HepG2 (cell line): ENCODE measurements around the gene LDB2. TPM values are rescaled to one million over a fixed set of nuclear protein-coding genes. Genes with fewer than 3 reads are reported as not detected.

Source experiments
- ATAC-seq: fragments of 200-7000 bp; cut with Tn5 transposase; 3 replicates; pipeline ENCODE4 v1.9.1; 2020; ENCODE audit warnings: mild to moderate bottlenecking, moderate library complexity
- BruUV-seq: library from RNA; stranded (reverse); fragments of 400-500 nt; replicated peaks from 2 replicates; lab custom pipeline; 2021; lab: Mats Ljungman, UMichigan
- CTCF ChIA-PET: fragments of 300-600 bp; formaldehyde crosslinking; extraction: SDS; loops from one replicate; lab custom pipeline; 2021; ENCODE audit warnings: low total read pairs, inconsistent platforms, low intra/inter-chr PET ratio; lab: Yijun Ruan, JAX
- POLR2A ChIA-PET: fragments of 350-600 bp; sonication (Branson Sonifier 250); formaldehyde crosslinking; loops from one replicate; lab custom pipeline; 2020; ENCODE audit warnings: antibody characterized with exemption, inconsistent platforms; lab: Yijun Ruan, JAX
- DNase-seq: peaks from one replicate; pipeline ENCODE4 v3.0.0-alpha.2; 2015; ENCODE audit warnings: low spot score
- FAIRE-seq: peaks from 3 replicates; lab custom pipeline; 2011; peaks lifted over from hg19 to GRCh38; lab: Jason Lieb, UNC
- H2AFZ ChIP-seq: one replicate; pipeline ENCODE4 v1.6.1; 2011; ENCODE audit warnings: low read length, inconsistent platforms
- H3K27ac ChIP-seq: fragments of 300-600 bp; 3 replicates; pipeline ENCODE4 v1.8.0; 2011; ENCODE audit warnings: mixed run types, mild to moderate bottlenecking, mixed read lengths, low read length, inconsistent platforms; ENCODE audit not compliant: insufficient read depth; ENCODE audit errors: extremely low read length
- H3K27me3 ChIP-seq, 2 experiments: fragments of 200-600 bp in 1 of 2; 2 replicates in 1 of 2; 3 replicates in 1 of 2; pipeline versions ENCODE4 v1.6.0 to v1.8.0; 2011; ENCODE audit warnings: low read length in 2 of 2, mild to moderate bottlenecking in 2 of 2, moderate library complexity in 2 of 2, inconsistent platforms in 1 of 2; ENCODE audit not compliant: insufficient read depth in 2 of 2, control insufficient read depth in 1 of 2
- H3K36me3 ChIP-seq, 2 experiments: fragments of 200-600 bp in 1 of 2; replicated peaks in 1 of 2; 2 replicates in 1 of 2; 3 replicates in 1 of 2; pipeline versions ENCODE4 v1.5.1 to v1.8.0; 2011; ENCODE audit warnings: low read length in 2 of 2, inconsistent platforms in 1 of 2; ENCODE audit not compliant: insufficient read depth in 2 of 2, control insufficient read depth in 1 of 2
- H3K4me1 ChIP-seq: 2 replicates; pipeline ENCODE4 v1.5.1; 2012; ENCODE audit warnings: low read length, inconsistent platforms; ENCODE audit not compliant: insufficient read depth
- H3K4me2 ChIP-seq: 2 replicates; pipeline ENCODE4 v1.6.0; 2011; ENCODE audit warnings: low read depth, low read length, inconsistent platforms
- H3K4me3 ChIP-seq, 3 experiments: fragments of 200-600 bp in 1 of 3; sonication (generic), shearing (Covaris generic) in 1 of 3; replicated peaks in 1 of 3; 2 replicates each; pipeline ENCODE4 v1.5.1; 2011 to 2016; ENCODE audit warnings: low read length in 3 of 3, inconsistent platforms in 2 of 3, low read depth in 2 of 3, mild to moderate bottlenecking in 2 of 3, control low read depth in 1 of 3, mixed read lengths in 1 of 3; ENCODE audit not compliant: insufficient read depth in 1 of 3
- H3K79me2 ChIP-seq: one replicate; pipeline ENCODE4 v1.6.1; 2011; ENCODE audit warnings: low read length, inconsistent platforms; ENCODE audit not compliant: insufficient read depth
- H3K9ac ChIP-seq: 2 replicates; pipeline ENCODE4 v1.6.0; 2011; ENCODE audit warnings: mild to moderate bottlenecking, low read depth, low read length, inconsistent platforms; ENCODE audit not compliant: insufficient read depth
- H3K9me3 ChIP-seq: 2 replicates; pipeline ENCODE4 v1.5.1; 2012; ENCODE audit warnings: mild to moderate bottlenecking, low read length
- H4K20me1 ChIP-seq: 2 replicates; pipeline ENCODE4 v1.6.0; 2011; ENCODE audit warnings: inconsistent platforms, mild to moderate bottlenecking, low read length, moderate library complexity; ENCODE audit not compliant: insufficient read depth
- ARID2 ChIP-seq: sonication (generic); formaldehyde crosslinking; IDR thresholded peaks from 2 replicates; pipeline ENCODE4 v1.8.1; 2022; ENCODE audit warnings: mild to moderate bottlenecking, missing genetic modification reagents, borderline replicate concordance
- ATF7 ChIP-seq, 2 experiments: fragments of 450-650 bp in 1 of 2; sonication (generic) in 1 of 2; formaldehyde crosslinking in 1 of 2; IDR thresholded peaks; 2 replicates each; pipeline versions ENCODE4 v1.4.0 to v1.6.1; 2016 to 2020; ENCODE audit warnings: antibody characterized with exemption in 1 of 2, mild to moderate bottlenecking in 1 of 2, missing genetic modification reagents in 1 of 2
- EHMT2 ChIP-seq: fragments of 200-600 bp; sonication (generic); IDR thresholded peaks from 2 replicates; pipeline ENCODE4 v1.7.0; 2017; ENCODE audit warnings: antibody characterized with exemption, low read depth, low read length, borderline replicate concordance
- FLYWCH1 ChIP-seq: sonication (generic); formaldehyde crosslinking; IDR thresholded peaks from 2 replicates; pipeline ENCODE4 v1.8.1; 2023; ENCODE audit warnings: mild to moderate bottlenecking, missing genetic modification reagents
- MEIS2 ChIP-seq: sonication (generic); formaldehyde crosslinking; IDR thresholded peaks from 2 replicates; pipeline ENCODE4 v1.9.0; 2021; ENCODE audit warnings: mild to moderate bottlenecking, missing genetic modification reagents
- SMAD9 ChIP-seq: sonication (generic); formaldehyde crosslinking; IDR thresholded peaks from 2 replicates; pipeline ENCODE4 v1.5.1; 2020; ENCODE audit warnings: mild to moderate bottlenecking, missing genetic modification reagents
- ZNF607 ChIP-seq: sonication (generic); formaldehyde crosslinking; IDR thresholded peaks from 2 replicates; pipeline ENCODE4 v1.5.1; 2020; ENCODE audit warnings: missing genetic modification reagents, mild to moderate bottlenecking, borderline replicate concordance
- ZNF75D ChIP-seq: sonication (generic); formaldehyde crosslinking; IDR thresholded peaks from 2 replicates; pipeline ENCODE4 v1.8.1; 2023; ENCODE audit warnings: missing genetic modification reagents, mild to moderate bottlenecking, borderline replicate concordance
- WGBS: methylation state at CpG from one replicate; pipeline ENCODE4 v1.1.6; 2017; ENCODE audit warnings: low lambda C conversion rate; 5-methylcytosine and 5-hydroxymethylcytosine counted together
- in situ Hi-C: cut with HindIII; loops from 2 replicates; pipeline ENCODE4 v1.10.0; 2017; ENCODE audit warnings: low pct_unique_long_range_greater_than_20kb; ENCODE audit not compliant: extremely low pct_ligation_motif_present
- intact Hi-C: fragments of 100-400 bp; cut with micrococcal nuclease; formaldehyde crosslinking; loops from one replicate; pipeline ENCODE4 v1.10.0; 2022; ENCODE audit not compliant: unreplicated experiment
- polyA plus RNA-seq, 8 experiments: library from polyadenylated mRNA; depleted of rRNA in 3 of 8; stranded (reverse) in 7 of 8; unstranded in 1 of 8; fragments of >200 nt; fragmentation: Illumina TruSeq in 4 of 8; extraction: Trizol in 4 of 8; gene quantifications; 2 replicates each; pipeline versions ENCODE4 v1.2.1 to v1.2.3, GENCODE V29; 2011 to 2016; ENCODE audit warnings: low read depth in 4 of 8, missing spikeins in 1 of 8, mixed read lengths in 1 of 8; ENCODE audit not compliant: insufficient read depth in 1 of 8
- total RNA-seq, 5 experiments: library from RNA; depleted of rRNA; stranded (reverse); fragments of >200 nt; fragmentation: Illumina TruSeq; extraction: Trizol; gene quantifications; 2 replicates each; pipeline ENCODE4 v1.2.3, GENCODE V29; 2016; ENCODE audit warnings: low read depth in 1 of 5
- TF ChIP-seq, protein P1 (sequence below): sonication (generic); formaldehyde crosslinking; IDR thresholded peaks from 2 replicates; pipeline ENCODE4 v1.4.0; 2020; ENCODE audit warnings: missing genetic modification reagents, borderline replicate concordance
- TF ChIP-seq, protein P2 (sequence below): sonication (generic); formaldehyde crosslinking; IDR thresholded peaks from 2 replicates; pipeline ENCODE4 v1.4.0; 2020; ENCODE audit warnings: low read depth, missing genetic modification reagents
- TF ChIP-seq, protein P3 (sequence below): sonication (generic); formaldehyde crosslinking; IDR thresholded peaks from 2 replicates; pipeline ENCODE4 v1.5.1; 2020; ENCODE audit warnings: missing genetic modification reagents, mild to moderate bottlenecking, borderline replicate concordance

LDB2 gene
- total and polyA plus RNA-seq, 2 of the 13 experiments (the other 11 are each of a cell fraction or from before 2014, with no cell fraction given) = not detected

DNA sequence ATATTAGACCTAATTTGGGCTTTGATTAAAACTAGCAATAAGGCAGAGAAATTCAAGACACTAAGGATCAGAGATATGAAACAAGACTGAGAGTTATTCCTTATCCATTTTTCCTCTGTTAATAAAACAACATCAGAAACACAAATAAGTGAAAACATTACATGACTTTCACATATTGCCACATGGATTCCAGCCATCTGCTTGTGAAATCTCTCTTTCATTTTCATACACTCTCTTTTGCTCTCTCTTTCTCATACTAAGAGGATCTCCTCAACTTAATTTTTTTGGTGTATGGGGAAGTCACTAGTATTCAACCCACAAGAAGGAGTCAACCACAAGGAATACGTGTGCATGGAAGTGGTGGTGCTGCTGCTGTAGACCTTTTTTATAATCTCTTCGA lies 183.0 kb downstream of the LDB2 start (continued):
- TF ChIP-seq, protein P1, sequence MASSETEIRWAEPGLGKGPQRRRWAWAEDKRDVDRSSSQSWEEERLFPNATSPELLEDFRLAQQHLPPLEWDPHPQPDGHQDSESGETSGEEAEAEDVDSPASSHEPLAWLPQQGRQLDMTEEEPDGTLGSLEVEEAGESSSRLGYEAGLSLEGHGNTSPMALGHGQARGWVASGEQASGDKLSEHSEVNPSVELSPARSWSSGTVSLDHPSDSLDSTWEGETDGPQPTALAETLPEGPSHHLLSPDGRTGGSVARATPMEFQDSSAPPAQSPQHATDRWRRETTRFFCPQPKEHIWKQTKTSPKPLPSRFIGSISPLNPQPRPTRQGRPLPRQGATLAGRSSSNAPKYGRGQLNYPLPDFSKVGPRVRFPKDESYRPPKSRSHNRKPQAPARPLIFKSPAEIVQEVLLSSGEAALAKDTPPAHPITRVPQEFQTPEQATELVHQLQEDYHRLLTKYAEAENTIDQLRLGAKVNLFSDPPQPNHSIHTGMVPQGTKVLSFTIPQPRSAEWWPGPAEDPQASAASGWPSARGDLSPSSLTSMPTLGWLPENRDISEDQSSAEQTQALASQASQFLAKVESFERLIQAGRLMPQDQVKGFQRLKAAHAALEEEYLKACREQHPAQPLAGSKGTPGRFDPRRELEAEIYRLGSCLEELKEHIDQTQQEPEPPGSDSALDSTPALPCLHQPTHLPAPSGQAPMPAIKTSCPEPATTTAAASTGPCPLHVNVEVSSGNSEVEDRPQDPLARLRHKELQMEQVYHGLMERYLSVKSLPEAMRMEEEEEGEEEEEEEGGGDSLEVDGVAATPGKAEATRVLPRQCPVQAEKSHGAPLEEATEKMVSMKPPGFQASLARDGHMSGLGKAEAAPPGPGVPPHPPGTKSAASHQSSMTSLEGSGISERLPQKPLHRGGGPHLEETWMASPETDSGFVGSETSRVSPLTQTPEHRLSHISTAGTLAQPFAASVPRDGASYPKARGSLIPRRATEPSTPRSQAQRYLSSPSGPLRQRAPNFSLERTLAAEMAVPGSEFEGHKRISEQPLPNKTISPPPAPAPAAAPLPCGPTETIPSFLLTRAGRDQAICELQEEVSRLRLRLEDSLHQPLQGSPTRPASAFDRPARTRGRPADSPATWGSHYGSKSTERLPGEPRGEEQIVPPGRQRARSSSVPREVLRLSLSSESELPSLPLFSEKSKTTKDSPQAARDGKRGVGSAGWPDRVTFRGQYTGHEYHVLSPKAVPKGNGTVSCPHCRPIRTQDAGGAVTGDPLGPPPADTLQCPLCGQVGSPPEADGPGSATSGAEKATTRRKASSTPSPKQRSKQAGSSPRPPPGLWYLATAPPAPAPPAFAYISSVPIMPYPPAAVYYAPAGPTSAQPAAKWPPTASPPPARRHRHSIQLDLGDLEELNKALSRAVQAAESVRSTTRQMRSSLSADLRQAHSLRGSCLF (CRISPR knock-in tag) = no peak
- no peak for TF ChIP-seq FLYWCH1 (CRISPR knock-in tag)

DNA sequence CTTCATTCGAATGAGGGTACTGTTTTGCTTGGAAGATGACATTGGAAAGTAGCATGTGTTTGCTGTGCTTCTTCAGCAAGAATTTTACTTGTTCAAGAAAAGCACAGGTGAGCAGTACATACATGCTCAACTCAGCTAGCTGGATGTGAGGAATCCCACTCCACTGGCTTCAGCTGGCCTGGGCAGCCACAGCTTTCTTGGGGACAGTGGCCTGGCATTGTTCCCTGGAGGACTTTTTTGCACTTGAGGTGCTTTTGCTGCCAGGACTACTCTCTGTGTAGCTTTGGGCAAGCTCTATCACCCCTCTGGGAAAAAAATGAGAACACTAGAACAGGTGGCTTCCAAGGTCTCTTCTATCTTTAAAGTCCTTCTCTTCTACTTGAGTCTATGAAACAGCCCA lies 184.3 kb downstream of the LDB2 start:
- Histone ChIP-seq H3K4me2 (no peak overlapping the region), H3K9me3 (no peaks in the 10 kb centered on the region), H3K27ac (no peak overlapping the region), H3K4me1 (no peaks in the 10 kb centered on the region), H3K9ac (no peak overlapping the region), H3K4me3 (no peak overlapping the region), H3K27me3 (no peaks in the 10 kb centered on the region), H3K79me2 (no peaks in the 10 kb centered on the region), H2AFZ (no peak overlapping the region), H4K20me1 (no peaks in the 10 kb centered on the region), H3K36me3 (no peaks in the 10 kb centered on the region)
- WGBS = 0% methylated on average over 1 of the region's 1 CpG
- BruUV-seq = no TSS peak
- FAIRE-seq = no peak
- ChIA-PET CTCF (no interaction called here), POLR2A (no interaction called here)
- intact Hi-C loops (no loop called here), in situ Hi-C loops (no loop called here)
- ATAC-seq = no peak
- no peak for DNase-seq
- TF ChIP-seq ARID2 (CRISPR knock-in tag) (no peak), ZNF607 (CRISPR knock-in tag) (no peak), ATF7 (IDR thresholded peaks at IDR 0.05) (no peak), ATF7 (CRISPR knock-in tag; IDR thresholded peaks at IDR 0.05) (no peak), MEIS2 (CRISPR knock-in tag) (no peak), ZNF75D (CRISPR knock-in tag) (no peak), SMAD9 (CRISPR knock-in tag) (no peak), EHMT2 (no peak)
- TF ChIP-seq, protein P2, sequence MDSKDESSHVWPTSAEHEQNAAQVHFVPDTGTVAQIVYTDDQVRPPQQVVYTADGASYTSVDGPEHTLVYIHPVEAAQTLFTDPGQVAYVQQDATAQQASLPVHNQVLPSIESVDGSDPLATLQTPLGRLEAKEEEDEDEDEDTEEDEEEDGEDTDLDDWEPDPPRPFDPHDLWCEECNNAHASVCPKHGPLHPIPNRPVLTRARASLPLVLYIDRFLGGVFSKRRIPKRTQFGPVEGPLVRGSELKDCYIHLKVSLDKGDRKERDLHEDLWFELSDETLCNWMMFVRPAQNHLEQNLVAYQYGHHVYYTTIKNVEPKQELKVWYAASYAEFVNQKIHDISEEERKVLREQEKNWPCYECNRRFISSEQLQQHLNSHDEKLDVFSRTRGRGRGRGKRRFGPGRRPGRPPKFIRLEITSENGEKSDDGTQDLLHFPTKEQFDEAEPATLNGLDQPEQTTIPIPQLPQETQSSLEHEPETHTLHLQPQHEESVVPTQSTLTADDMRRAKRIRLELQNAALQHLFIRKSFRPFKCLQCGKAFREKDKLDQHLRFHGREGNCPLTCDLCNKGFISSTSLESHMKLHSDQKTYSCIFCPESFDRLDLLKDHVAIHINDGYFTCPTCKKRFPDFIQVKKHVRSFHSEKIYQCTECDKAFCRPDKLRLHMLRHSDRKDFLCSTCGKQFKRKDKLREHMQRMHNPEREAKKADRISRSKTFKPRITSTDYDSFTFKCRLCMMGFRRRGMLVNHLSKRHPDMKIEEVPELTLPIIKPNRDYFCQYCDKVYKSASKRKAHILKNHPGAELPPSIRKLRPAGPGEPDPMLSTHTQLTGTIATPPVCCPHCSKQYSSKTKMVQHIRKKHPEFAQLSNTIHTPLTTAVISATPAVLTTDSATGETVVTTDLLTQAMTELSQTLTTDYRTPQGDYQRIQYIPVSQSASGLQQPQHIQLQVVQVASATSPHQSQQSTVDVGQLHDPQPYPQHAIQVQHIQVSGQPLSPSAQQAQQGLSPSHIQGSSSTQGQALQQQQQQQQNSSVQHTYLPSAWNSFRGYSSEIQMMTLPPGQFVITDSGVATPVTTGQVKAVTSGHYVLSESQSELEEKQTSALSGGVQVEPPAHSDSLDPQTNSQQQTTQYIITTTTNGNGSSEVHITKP (CRISPR knock-in tag) = no peak
- TF ChIP-seq, protein P3, sequence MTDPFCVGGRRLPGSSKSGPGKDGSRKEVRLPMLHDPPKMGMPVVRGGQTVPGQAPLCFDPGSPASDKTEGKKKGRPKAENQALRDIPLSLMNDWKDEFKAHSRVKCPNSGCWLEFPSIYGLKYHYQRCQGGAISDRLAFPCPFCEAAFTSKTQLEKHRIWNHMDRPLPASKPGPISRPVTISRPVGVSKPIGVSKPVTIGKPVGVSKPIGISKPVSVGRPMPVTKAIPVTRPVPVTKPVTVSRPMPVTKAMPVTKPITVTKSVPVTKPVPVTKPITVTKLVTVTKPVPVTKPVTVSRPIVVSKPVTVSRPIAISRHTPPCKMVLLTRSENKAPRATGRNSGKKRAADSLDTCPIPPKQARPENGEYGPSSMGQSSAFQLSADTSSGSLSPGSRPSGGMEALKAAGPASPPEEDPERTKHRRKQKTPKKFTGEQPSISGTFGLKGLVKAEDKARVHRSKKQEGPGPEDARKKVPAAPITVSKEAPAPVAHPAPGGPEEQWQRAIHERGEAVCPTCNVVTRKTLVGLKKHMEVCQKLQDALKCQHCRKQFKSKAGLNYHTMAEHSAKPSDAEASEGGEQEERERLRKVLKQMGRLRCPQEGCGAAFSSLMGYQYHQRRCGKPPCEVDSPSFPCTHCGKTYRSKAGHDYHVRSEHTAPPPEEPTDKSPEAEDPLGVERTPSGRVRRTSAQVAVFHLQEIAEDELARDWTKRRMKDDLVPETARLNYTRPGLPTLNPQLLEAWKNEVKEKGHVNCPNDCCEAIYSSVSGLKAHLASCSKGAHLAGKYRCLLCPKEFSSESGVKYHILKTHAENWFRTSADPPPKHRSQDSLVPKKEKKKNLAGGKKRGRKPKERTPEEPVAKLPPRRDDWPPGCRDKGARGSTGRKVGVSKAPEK (CRISPR knock-in tag) = no peak
